GM19240 (cell line): ENCODE measurements around the gene SLC36A2.
"Not testable (repeated sequence)": the region's sequence is repeated elsewhere in the genome, so short reads cannot be mapped to it uniquely, and the experiment has no call there.

ENCODE experiments used
- DNase-seq: peaks from one replicate; pipeline ENCODE4 v3.0.0; 2011; ENCODE audit warnings: low spot score; ENCODE audit not compliant: insufficient read length

The SLC36A2 gene

GRCh38 chr5:151327585-151327984 lies 19.8 kb downstream of the SLC36A2 start:
- DNase-seq = no peak

DNA sequence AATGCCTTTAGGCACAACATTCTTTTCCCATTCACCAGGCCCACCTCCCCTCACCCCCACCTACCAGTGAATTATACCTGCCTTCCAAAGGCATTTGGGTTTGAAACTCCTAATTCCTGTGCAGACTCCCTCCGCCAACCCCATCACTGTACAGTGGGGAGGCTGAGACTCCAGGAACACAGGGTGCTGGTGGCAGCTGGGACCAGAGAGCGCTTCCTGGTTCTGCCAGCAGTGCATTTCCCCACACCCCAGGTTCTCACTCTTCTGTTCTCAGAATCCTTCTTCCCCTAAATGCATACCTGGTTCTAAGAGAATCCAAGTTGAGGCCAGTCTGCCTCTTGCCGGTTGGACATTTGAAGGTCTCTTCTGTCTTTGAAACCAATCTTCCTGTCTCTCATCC lies 21.1 kb downstream of the SLC36A2 start:
- no peak for DNase-seq

GRCh38 chr5:151320481-151320880 lies 26.9 kb downstream of the SLC36A2 start:
- no peak for DNase-seq

- no peak for DNase-seq
Measured at GRCh38 chr5:151318850-151319732, 28.3 kb downstream of the SLC36A2 start.

DNA sequence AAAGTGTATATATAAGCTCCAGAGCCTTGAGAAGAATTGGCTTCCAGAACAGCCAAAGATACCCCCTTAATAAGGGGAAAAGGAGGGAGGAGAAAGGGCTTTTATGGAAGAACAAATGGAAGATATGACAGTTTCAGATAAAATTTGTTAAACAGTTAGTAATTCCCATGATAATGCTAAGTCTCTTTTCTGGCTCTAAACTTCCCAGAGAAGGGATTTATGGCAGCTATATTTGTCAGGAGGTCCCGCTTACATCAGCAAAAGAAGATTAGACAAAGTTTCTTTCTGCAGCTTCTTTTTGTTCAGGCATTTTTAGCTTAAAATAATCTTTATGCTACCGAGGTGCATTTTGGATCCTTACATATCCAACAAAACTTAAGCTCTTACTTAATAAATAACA lies 29.5 kb downstream of the SLC36A2 start:
- no peak for DNase-seq

DNA sequence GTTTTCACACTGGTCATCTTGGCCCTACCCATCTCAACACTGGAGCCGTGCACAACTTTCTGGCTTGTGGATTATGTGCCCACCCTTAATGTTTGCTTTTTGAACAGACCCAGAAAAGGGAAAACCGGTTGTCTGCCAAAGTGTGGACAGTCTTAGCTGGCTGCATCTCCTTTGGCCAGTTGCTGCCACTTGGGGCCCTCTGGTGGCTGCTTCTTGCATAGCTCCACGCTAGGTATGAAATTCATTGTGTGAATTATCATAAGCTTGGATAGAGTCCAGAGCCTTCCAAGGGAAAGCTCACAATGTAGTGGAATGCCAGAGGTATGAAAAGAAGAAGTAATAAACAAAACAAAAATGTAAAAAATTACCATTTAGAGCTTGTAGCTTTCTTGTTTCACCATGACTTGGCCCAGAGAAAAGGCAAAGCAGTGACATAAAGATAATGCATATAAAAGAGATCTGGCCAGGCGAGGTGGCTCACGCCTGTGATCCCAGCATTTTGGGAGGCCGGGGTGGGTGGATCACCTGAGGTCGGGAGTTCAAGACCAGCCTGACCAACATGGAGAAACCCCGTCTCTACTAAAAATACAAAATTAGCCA lies 31.3 kb downstream of the SLC36A2 start:
- peak; percentile 79 for DNase-seq

- no peak for DNase-seq
Measured at GRCh38 chr5:151313357-151313756, 34.0 kb downstream of the SLC36A2 start.

GRCh38 chr5:151312756-151313324 lies 34.5 kb downstream of the SLC36A2 start:
- DNase-seq = no peak

GRCh38 chr5:151310932-151311331 lies 36.4 kb downstream of the SLC36A2 start:
- no peak for DNase-seq

DNA sequence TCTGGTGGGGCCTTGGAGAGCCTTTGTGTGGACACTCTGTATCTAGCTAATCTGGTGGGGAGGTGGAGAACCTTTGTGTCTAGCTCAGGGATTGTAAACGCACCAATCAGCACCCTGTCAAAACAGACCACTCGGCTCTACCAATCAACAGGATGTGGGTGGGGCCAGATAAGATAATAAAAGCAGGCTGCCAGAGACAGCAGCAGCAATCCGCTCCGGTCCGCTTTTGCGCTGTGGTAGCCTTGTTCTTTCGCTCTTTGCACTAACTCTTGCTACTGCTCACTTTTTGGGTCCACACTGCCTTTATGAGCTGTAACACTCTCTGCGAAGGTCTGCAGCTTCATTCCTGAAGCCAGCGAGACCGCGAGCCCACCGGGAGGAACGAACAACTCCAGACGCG lies 37.5 kb downstream of the SLC36A2 start:
- DNase-seq = not testable (repeated sequence)

- DNase-seq = not testable (repeated sequence)
Measured at GRCh38 chr5:151309266-151309665, 38.1 kb downstream of the SLC36A2 start.

- DNase-seq = no peak
Measured at GRCh38 chr5:151303666-151304065, 43.7 kb downstream of the SLC36A2 start, which contains the start of gene SLC36A3. Gene SLC36A3, minus strand, starts transcription at chr5:151303766. Its CDS starts 412 bp downstream, at chr5:151303354.

DNA sequence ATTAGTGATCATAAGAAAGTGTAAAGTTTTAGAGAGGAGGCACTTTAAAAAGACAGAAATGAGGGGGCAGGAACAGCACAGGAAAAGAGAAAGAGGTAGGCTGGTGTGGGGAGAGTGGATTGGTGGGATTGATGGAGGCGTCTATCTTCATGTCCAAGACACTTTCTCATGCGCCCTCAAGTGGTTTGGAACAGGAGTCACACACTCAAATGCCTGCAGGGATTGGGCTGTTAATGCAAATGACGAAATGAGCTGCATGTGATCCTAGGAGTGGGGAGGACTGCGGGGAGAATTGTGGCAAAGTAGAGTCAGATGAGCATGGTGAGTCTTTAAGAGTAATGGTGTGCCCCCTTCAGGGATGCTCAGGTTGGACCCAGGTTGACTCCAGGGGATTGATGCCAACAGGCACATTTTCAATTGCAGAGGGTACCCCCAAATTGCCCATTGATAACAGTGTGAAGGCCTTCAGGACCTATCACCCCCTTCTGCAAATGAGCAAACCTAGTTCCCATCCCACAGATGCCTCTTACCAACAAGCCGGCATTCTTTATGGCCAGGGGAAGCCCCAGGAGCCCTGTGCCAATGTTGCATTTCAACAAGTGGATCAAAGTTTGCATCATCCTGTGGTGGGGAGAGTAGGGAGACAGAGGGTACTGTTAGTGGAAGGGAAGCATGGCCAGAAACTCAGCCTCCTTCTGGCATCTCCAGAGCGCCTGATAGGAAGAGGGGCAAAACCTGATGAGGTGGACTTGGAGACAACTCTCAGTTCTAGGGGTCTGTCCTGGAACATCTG lies 49.1 kb downstream of the SLC36A2 start:
- DNase-seq = peak; percentile 51

GRCh38 chr5:151296974-151297373 lies 50.4 kb downstream of the SLC36A2 start:
- no peak for DNase-seq

DNA sequence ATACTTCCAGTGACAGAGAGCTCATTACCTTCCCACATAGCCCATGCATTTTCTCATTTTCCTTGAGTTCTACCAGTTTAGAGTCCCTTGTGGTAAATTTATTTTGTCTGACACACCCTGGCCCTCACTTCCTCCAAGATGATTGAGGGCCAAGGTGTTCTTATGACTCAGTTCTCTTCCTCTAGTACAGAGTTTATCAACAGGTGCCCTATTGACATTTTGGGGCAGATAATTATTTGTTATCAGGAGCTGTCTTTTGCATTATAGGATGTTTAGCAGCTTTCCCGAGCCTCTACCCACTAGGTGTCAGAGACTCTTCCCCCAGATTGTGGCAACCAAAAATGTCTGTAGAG lies 50.9 kb downstream of the SLC36A2 start:
- DNase-seq = no peak

- DNase-seq = no peak
Measured at GRCh38 chr5:151295791-151296477, 51.4 kb downstream of the SLC36A2 start.

GRCh38 chr5:151295138-151295537 lies 52.2 kb downstream of the SLC36A2 start:
- no peak for DNase-seq

DNA sequence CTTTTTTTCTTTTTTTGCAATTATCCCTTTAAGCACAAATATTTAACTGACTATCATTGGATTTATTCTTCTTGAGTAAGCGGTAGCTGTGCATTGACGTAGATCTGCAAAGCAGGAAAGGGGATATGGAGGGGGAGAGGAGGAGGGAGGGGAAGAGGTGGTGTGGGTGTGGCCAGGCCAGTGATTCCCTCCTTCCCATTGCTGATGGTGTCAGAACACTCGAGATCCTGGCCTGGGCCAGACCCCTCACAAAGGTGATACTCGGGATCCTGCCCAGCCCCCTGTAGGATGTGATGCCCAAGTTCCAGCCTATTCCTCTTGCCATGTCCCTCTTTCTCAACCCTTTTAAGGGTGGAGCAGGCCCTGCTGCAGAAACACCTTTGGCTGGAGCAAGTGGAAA lies 53.7 kb downstream of the SLC36A2 start:
- no peak for DNase-seq

DNA sequence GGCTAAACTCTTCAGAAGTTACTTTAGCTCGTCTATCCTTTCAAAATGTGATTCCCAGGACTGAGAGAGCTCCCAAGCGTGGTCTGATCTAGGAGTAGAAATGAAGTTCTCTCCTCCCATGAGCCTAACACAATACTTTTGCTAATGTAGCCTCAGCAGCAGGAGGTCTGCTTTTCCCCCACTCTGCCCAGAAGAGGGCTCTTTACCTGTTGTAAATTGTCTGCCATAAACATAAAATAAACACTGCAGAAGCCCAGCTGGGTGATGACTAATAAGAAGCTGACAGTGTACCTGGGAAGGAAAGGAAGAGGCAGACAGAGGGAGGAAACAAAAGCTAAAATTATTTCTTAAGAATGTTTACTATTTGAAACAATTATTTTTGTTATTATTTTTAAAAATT lies 59.2 kb downstream of the SLC36A2 start:
- no peak for DNase-seq

DNA sequence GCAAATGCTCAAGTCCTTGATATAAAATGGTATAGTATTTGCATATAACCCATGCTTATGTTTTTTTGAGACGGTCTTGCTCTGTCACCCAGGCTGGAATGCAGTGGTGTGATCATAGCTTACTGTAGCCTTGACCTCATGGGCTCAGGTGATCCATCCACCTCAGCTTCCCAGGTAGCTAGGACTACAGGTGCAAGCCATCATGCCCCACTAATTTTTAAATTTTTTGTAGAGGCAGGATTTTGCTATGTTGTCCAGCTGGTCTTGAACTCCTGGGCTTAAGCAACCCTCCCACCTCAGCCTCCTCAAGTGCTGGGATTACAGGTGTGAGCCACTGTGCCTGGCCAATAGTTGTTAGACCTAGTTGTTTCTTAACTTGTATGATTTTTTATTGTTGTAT lies 61.1 kb downstream of the SLC36A2 start:
- no peak for DNase-seq

DNA sequence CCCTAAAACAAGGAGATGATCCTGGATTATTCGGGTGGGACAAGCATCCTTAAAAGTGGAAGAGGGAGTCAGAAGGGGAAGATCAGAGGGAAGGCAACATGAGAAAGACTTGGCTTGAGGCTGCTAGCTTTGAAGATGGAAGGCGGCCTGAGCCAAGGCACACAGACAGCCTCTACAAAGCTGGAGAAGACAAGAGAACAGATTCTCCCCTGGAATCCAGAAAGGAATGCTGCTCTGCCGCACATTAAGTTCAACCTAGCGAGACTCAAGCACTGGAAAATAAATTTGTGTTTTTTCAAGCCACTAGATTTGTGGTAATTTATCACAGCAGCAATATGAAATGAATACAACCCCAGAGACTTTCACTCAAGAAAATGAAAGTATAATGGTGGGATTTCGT lies 61.7 kb downstream of the SLC36A2 start:
- no peak for DNase-seq
